PC-3 (cell line): ENCODE data around the gene HLA-G.

Source experiments
- EZH2 ChIP-seq: fragments of 300-600 bp; sonication (generic); IDR thresholded peaks from one replicate; pipeline ENCODE4 v1.6.1; 2017; ENCODE audit warnings: antibody characterized with exemption, mild to moderate bottlenecking, low read length; ENCODE audit not compliant: unreplicated experiment
- TF ChIP-seq, protein P1 (sequence below): fragments of 300-600 bp; sonication (generic); conservative IDR thresholded peaks from 2 replicates; pipeline ENCODE4 v1.5.1; 2017; ENCODE audit warnings: antibody characterized with exemption, low read depth, mild to moderate bottlenecking, low read length

DNA sequence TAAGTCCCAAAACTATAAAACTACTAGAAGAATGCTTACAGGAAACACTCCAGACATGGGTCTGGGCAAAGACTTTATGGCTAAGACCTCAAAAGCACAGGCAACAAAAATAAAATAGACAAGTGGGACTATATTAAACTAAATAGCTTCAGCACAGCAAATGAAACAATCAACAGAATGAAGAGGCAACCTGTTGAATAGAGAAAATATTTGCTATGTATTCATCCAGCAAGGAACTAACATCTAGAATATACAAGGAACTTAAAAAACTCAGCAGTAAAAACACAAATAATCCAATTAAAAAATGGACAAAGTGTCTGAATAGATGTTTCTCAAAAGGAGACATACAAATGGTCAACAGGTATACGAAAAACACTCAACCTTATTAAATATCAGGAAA lies 30.4 kb downstream of the HLA-G start:
- TF ChIP-seq, protein P1, sequence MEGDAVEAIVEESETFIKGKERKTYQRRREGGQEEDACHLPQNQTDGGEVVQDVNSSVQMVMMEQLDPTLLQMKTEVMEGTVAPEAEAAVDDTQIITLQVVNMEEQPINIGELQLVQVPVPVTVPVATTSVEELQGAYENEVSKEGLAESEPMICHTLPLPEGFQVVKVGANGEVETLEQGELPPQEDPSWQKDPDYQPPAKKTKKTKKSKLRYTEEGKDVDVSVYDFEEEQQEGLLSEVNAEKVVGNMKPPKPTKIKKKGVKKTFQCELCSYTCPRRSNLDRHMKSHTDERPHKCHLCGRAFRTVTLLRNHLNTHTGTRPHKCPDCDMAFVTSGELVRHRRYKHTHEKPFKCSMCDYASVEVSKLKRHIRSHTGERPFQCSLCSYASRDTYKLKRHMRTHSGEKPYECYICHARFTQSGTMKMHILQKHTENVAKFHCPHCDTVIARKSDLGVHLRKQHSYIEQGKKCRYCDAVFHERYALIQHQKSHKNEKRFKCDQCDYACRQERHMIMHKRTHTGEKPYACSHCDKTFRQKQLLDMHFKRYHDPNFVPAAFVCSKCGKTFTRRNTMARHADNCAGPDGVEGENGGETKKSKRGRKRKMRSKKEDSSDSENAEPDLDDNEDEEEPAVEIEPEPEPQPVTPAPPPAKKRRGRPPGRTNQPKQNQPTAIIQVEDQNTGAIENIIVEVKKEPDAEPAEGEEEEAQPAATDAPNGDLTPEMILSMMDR = no peak
- TF ChIP-seq EZH2 = no peak
